ENCODE data around the gene MAG.
"Not testable (repeated sequence)": the region's sequence is repeated elsewhere in the genome, so short reads cannot be mapped to it uniquely, and the experiment has no call there.

Gene MAG

DNA sequence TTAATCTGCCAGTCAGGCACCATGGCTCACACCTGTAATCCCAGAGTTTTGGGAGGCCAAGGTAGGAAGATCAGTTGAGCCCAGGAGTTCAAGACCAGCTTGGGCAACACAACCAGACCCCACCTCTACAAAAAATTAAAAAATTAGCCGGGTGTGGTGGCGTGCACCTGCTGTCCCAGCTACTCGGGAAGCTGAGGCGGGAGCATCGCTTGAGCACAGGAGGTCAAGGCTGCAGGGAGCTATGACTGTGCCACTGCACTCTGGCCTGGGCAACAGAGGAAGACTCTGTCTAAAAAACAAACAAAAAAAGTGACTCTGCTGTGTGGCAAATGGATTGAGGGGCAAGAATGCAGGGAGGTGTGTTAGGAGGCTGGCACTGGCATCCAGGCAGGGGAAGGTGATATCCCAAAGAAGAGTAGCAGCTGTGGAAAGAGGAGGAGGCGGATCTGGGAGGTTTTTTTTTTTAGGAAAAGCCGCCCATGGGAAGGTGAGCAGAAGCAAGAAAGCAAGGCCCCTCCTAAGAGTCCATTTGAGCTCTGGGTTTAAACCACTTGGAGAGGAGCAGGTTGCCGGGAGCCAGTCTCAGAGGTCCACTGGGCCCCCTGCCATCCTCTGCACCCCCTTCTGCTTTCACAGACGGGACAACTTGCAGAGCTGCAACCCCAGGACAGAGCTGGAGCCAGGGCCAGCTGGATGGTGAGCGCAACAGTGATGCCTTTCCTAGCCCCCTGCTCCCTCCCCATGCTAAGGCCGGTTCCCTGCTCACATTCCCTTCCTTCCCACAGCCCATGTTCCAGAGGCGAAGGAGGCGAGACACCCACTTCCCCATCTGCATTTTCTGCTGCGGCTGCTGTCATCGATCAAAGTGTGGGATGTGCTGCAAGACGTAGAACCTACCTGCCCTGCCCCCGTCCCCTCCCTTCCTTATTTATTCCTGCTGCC, 7.5 kb upstream of the MAG start:
- no peak for DNase-seq

GRCh38 chr19:35285095-35285449, 6.9 kb upstream of the MAG start:
- no peak for DNase-seq

GRCh38 chr19:35285465-35285864, 6.5 kb upstream of the MAG start:
- DNase-seq = not testable (repeated sequence)

DNA sequence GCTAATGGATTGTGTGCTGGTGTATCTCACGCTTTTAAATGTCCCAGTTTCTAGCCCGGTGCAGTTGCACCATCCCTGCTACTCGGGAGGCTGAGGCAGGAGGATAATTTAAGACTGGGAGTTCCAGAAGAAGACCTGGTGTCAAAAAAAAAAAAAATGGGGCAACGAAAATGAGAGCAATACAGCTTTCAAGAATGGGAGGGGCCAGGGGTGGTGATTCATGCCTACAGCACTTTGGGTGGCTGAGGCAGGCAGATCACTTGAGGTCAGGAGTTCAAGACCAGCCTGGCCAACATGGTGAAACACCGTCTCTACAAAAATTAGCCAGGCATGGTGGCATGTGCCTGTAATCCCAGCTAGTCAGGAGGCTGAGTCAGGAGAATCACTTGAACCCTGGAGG, 5.9 kb upstream of the MAG start:
- DNase-seq = not testable (repeated sequence)

GRCh38 chr19:35287713-35288112, 4.2 kb upstream of the MAG start:
- no peak for DNase-seq

DNA sequence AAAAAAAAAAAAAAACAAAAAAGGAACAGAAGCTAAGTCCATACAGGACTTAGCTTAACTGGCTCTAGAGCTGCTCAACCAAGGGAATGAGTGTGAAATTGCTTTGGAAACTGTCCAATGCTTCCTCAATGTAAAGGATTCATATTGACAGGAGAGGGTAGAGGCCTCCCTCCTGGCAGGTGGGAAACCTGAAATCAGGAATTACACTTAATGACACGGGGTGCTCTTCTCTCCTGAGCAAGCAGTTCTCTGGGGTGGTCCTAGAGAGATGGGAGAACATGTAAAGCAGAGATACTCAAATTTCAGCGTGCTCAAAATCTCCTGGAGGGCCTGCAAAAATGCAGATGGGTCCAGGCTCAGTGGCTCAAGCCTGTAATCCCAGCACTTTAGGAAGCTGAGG, 3.6 kb upstream of the MAG start:
- no peak for DNase-seq

DNA sequence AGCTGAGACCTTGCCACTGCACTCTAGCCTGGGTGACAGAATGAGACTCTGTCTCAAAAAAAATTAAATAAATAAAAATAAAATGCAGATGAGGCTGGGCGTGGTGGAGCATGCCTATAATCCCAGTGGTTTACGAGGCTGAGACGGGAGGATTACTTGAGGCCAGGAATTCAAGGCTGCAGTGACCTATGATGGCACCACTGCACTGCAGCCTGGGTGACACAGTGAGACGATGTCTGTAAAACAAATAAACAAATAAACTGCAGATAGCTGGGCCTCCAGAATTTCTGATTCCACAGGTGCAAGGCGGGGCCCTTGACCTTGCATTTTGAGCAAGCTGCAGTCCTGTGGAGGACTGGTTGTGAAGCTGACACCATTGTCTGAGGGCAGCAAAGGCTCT, 3.1 kb upstream of the MAG start:
- no peak for DNase-seq

DNA sequence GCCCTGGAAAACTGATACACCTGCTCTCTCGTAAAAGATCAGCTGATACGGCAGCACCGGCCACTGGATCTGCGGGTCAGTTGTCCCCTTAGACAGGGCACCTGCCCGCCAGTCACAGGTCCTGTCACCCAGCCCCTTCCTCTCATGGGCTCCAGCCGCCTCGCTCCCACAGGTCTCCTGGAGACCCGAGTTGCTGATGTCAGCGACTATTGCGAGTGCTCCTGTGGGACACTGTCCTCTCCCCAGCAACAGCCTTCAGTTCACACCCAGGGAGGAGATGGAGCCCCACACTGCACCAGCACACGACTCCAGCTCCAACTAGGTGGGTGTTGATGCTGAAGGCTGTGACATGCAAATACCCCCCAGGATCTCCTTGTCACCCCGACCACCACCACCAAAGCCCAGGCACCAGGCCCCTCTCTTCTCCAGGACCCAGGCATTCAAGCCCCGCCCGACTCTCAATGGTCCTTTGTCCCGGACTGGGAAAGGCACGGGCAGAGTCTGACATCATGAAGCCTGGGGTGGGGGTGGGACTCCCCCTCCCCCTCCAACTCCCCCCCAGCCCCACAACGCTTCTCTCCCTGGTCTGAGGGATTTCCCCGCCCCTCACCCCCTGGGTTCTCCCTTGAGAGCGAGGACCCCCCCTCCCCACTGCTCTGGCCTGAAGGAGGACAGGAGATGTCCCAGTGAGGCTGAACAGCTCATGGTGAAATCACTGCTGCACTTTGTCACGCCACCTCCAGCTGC, 1.4 kb upstream of the MAG start:
- no peak for DNase-seq

- no peak for DNase-seq
Observed at GRCh38 chr19:35291259-35291658, 702 bp upstream of the MAG start.

- peak; percentile 41 for DNase-seq
Observed at GRCh38 chr19:35292421-35293362, 731 bp downstream of the MAG start.

DNA sequence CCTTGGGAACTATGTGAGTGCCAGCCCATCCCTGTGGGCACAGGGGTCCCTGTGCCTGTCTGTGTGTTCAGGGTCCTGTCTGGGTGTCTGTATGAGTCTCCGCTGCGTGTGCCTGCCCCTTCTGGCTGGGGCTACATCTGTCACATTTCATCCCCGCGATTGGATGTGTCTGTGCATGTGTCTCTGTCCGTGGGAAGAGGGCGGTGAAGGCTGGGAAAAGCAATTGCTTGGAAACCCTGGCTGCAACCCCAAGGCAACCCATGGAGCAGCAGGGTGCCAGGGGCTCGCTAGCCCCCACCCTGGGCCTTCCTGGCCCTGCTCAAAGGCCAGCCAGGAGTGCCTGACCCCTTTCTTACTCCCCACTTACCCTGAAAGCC, 1.4 kb downstream of the MAG start:
- no peak for DNase-seq

- no peak for DNase-seq
Observed at GRCh38 chr19:35293808-35294207, 1.8 kb downstream of the MAG start.

- no peak for DNase-seq
Observed at GRCh38 chr19:35294328-35294727, 2.4 kb downstream of the MAG start.

DNA sequence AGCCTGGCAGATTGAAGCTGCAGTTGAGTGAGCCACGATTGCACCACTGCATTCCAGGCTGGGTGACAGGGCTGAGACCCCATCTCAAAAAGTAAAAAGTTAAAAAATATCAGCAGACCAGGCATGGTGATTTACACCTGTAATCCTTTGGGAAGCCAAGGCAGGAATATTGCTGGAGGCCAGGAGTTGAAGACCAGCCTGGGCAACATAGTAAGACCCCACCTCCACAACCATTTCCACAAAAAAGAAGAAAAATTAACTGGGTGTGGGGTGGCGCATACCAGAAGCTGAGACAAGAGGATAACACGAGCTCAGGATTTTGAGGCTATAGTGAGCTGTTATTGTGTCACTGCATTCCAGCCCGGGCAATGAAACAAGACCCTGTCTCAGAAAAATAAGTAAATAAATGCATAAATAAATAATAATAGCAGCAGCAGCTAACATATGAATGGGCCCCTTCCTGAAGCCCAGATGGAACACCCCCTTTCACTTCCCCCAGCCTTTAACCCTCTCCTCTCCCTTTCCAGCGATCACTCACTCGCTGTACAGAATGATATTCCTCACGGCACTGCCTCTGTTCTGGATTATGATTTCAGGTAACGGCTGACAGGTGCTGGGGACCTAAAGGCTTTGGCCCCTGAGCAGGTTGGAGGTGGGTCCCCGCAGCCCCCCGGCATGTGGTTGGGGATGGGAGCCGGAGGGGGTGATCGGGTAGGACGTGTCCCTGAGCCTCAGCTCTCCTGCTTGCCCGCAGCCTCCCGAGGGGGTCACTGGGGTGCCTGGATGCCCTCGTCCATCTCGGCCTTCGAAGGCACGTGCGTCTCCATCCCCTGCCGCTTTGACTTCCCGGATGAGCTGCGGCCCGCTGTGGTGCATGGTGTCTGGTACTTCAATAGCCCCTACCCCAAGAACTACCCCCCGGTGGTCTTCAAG, 3.2 kb downstream of the MAG start:
- no peak for DNase-seq

DNA sequence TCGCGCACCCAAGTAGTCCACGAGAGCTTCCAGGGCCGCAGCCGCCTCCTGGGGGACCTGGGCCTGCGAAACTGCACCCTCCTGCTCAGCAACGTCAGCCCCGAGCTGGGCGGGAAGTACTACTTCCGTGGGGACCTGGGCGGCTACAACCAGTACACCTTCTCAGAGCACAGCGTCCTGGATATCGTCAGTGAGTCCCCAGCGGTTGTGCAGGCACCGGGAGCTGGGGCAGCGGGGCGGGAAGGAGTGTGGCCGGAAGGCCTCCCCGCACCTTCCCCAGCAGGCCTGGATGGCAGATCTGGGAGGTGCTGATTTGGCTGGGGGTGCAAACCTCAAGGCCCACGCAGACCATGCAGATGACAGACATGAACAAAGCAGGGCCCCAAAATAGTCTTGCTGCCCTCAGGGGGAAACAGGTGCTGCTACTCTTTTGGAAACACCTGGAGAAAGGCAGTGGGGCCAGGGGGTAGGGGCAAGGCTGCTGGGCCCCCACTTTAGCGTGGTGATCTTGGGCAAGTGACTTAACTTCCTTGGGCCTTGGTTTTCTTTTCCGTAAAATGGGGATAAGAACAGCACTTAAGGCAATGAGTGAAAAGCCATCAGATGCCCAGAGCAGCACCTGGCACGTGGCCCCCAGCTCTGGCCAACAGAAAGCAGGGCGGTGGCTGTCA, 4.0 kb downstream of the MAG start:
- no peak for DNase-seq

GRCh38 chr19:35296644-35297514, 4.9 kb downstream of the MAG start:
- DNase-seq = no peak

- no peak for DNase-seq
Observed at GRCh38 chr19:35297515-35297848, 5.5 kb downstream of the MAG start.

- no peak for DNase-seq
Observed at GRCh38 chr19:35297922-35298321, 6.0 kb downstream of the MAG start.

- DNase-seq = no peak
Observed at GRCh38 chr19:35298561-35298972, 6.6 kb downstream of the MAG start.

- DNase-seq = no peak
Observed at GRCh38 chr19:35299523-35300338, 7.8 kb downstream of the MAG start.
